CD14-positive monocyte (primary cell): ENCODE results near the gene PIP5K1C. TPM values are rescaled to one million over a fixed set of nuclear protein-coding genes. Genes with fewer than 3 reads are reported as not detected.
A peak's percentile ranks its signal among the peaks of the same experiment; 100 is the strongest.

Experiments
- DNase-seq, 3 donors: peaks; one replicate each; pipeline ENCODE4 v3.0.0-alpha.2; 2011 to 2022
- H2AFZ ChIP-seq: 2 replicates; pipeline ENCODE4 v1.6.0; 2012; ENCODE audit warnings: mild to moderate bottlenecking, low read depth, low read length, inconsistent platforms; ENCODE audit not compliant: insufficient read depth, poor library complexity, severe bottlenecking
- H3K27ac ChIP-seq, 2 donors: 1 replicate in 1 of 2; 2 replicates in 1 of 2; pipeline ENCODE4 v1.5.1; 2012 to 2013; ENCODE audit warnings: low read length in 2 of 2, control low read depth in 1 of 2, inconsistent platforms in 1 of 2, low read depth in 1 of 2, mild to moderate bottlenecking in 1 of 2
- H3K27me3 ChIP-seq, 2 donors: one replicate each; pipeline versions ENCODE4 v1.6.0 to v1.6.1; 2011 to 2013; ENCODE audit warnings: low read length in 2 of 2; ENCODE audit not compliant: control insufficient read depth in 2 of 2, insufficient read depth in 2 of 2
- H3K36me3 ChIP-seq, 2 donors: replicated peaks in 1 of 2; 1 replicate in 1 of 2; 2 replicates in 1 of 2; pipeline versions ENCODE4 v1.5.1 to v1.6.1; 2012 to 2013; ENCODE audit warnings: low read length in 2 of 2, control low read depth in 1 of 2, inconsistent platforms in 1 of 2, mild to moderate bottlenecking in 1 of 2; ENCODE audit not compliant: insufficient read depth in 2 of 2, control insufficient read depth in 1 of 2
- H3K4me1 ChIP-seq, 2 donors: 1 replicate in 1 of 2; 2 replicates in 1 of 2; pipeline versions ENCODE4 v1.5.1 to v1.6.1; 2012 to 2013; ENCODE audit warnings: low read length in 2 of 2, control low read depth in 1 of 2, inconsistent platforms in 1 of 2, mild to moderate bottlenecking in 1 of 2, moderate library complexity in 1 of 2; ENCODE audit not compliant: insufficient read depth in 2 of 2, control insufficient read depth in 1 of 2
- H3K4me2 ChIP-seq: replicated peaks from 2 replicates; pipeline ENCODE3; 2012; ENCODE audit warnings: low read length, moderate library complexity, mild to moderate bottlenecking; ENCODE audit not compliant: poor library complexity, severe bottlenecking; ENCODE audit errors: extremely low read depth
- H3K4me3 ChIP-seq, 3 experiments: fragments of 200-600 bp in 1 of 3; sonication (generic) in 1 of 3; replicated peaks in 1 of 3; 1 replicate in 2 of 3; 2 replicates in 1 of 3; pipeline ENCODE4 v1.5.1; 2011 to 2013; ENCODE audit warnings: low read length in 3 of 3, mild to moderate bottlenecking in 3 of 3, control low read depth in 2 of 3, low read depth in 2 of 3, inconsistent platforms in 1 of 3, moderate library complexity in 1 of 3
- H3K79me2 ChIP-seq: 2 replicates; pipeline ENCODE4 v1.6.0; 2012; ENCODE audit warnings: mild to moderate bottlenecking, control low read depth, inconsistent platforms, low read length, moderate library complexity; ENCODE audit not compliant: insufficient read depth
- H3K9ac ChIP-seq: 2 replicates; pipeline ENCODE4 v1.6.0; 2017; ENCODE audit warnings: low read length, mild to moderate bottlenecking; ENCODE audit not compliant: insufficient read depth, poor library complexity, severe bottlenecking
- H3K9me3 ChIP-seq, 2 donors: replicated peaks in 1 of 2; 1 replicate in 1 of 2; 2 replicates in 1 of 2; pipeline versions ENCODE4 v1.5.1 to v1.6.1; 2012 to 2013; ENCODE audit warnings: low read length in 2 of 2, control low read depth in 1 of 2; ENCODE audit not compliant: control insufficient read depth in 1 of 2, insufficient read depth in 1 of 2
- H4K20me1 ChIP-seq: 2 replicates; pipeline ENCODE4 v1.6.0; 2012; ENCODE audit warnings: mild to moderate bottlenecking, low read length, control low read depth, moderate library complexity; ENCODE audit not compliant: insufficient read depth
- H3K27ac Mint-ChIP-seq, 7 donors: one replicate each; pipeline ENCODE4 v1.8.0; 2020; ENCODE audit warnings: mild to moderate bottlenecking in 7 of 7, mixed read lengths in 7 of 7, moderate library complexity in 6 of 7, inconsistent platforms in 2 of 7
- H3K27me3 Mint-ChIP-seq, 3 donors: one replicate each; pipeline ENCODE4 v1.8.0; 2021 to 2022; ENCODE audit warnings: low read depth in 3 of 3, mild to moderate bottlenecking in 3 of 3, mixed read lengths in 3 of 3, moderate library complexity in 3 of 3, inconsistent platforms in 1 of 3
- H3K36me3 Mint-ChIP-seq, 2 donors: one replicate each; pipeline ENCODE4 v1.8.0; 2020; ENCODE audit warnings: mixed read lengths in 2 of 2, inconsistent platforms in 1 of 2, mild to moderate bottlenecking in 1 of 2
- H3K4me1 Mint-ChIP-seq: one replicate; pipeline ENCODE4 v1.8.0; 2020; ENCODE audit warnings: mild to moderate bottlenecking, mixed read lengths
- H3K4me3 Mint-ChIP-seq, 2 donors: one replicate each; pipeline ENCODE4 v1.8.0; 2020; ENCODE audit warnings: mild to moderate bottlenecking in 2 of 2, mixed read lengths in 2 of 2, moderate library complexity in 1 of 2
- H3K9me3 Mint-ChIP-seq, 7 donors: one replicate each; pipeline ENCODE4 v1.8.0; 2020 to 2022; ENCODE audit warnings: mixed read lengths in 7 of 7, mild to moderate bottlenecking in 6 of 7, moderate library complexity in 6 of 7, inconsistent platforms in 2 of 7
- CTCF ChIP-seq: fragments of 200-600 bp; IDR thresholded peaks from one replicate; pipeline ENCODE4 v1.8.0; 2022; ENCODE audit warnings: antibody characterized with exemption, mild to moderate bottlenecking
- WGBS: methylation state at CpG from one replicate; pipeline ENCODE4 v1.1.5; 2013; ENCODE audit warnings: missing lambda C conversion rate; ENCODE audit not compliant: insufficient coverage; 5-methylcytosine and 5-hydroxymethylcytosine counted together
- intact Hi-C, 2 donors: fragments of 100-400 bp; cut with micrococcal nuclease; formaldehyde crosslinking; loops; one replicate each; pipeline versions ENCODE4 v1.15.0 to v1.15.1; 2023
- polyA plus RNA-seq, 3 donors: library from polyadenylated mRNA; depleted of rRNA in 1 of 3; unstranded in 2 of 3; stranded (reverse) in 1 of 3; fragments of 300-500 nt in 2 of 3; fragments of >200 nt in 1 of 3; fragmentation: Illumina TruSeq in 2 of 3; gene quantifications; 1 replicate in 2 of 3; 2 replicates in 1 of 3; pipeline ENCODE4 v1.2.3, GENCODE V29; 2012 to 2021

The PIP5K1C gene
- polyA plus RNA-seq, 3 donors: 6.5 to 19.5 (median 10.1) TPM

- H3K4me1 Mint-ChIP-seq: peaks cover 18% of the 10 kb centered on the region
- peaks cover 10 to 11% of the 10 kb centered on the region in 2 donors for H3K36me3 Mint-ChIP-seq
- peaks cover 3 to 8% (median 5%) of the 10 kb centered on the region in 7 donors for H3K9me3 Mint-ChIP-seq
- H3K4me2 ChIP-seq: peak within 1 kb of the TSS; percentile 65
- peaks cover 9 to 10% of the 10 kb centered on the region in 2 donors for H3K36me3 ChIP-seq
- H3K4me1 ChIP-seq: peaks cover 22 to 28% of the 10 kb centered on the region in 2 donors
- no peak within 1 kb of the TSS for H3K27ac ChIP-seq
- H3K27ac Mint-ChIP-seq: peak within 1 kb of the TSS in 1 of 7 donors; percentile 63
- peak within 1 kb of the TSS; percentile 74 for H2AFZ ChIP-seq
- WGBS: under 1% methylated on average over 46 of the region's 46 CpGs
- H3K27me3 Mint-ChIP-seq: peaks cover 4 to 23% (median 20%) of the 10 kb centered on the region in 3 donors
- H3K4me3 Mint-ChIP-seq: peak within 1 kb of the TSS; percentile 35 to 68
- H3K27me3 ChIP-seq: peaks cover 11 to 38% of the 10 kb centered on the region in 2 donors
- no peak for TF ChIP-seq CTCF
- H3K4me3 ChIP-seq: peak within 1 kb of the TSS in 2 of 3 experiments; percentile 10 to 60
- H3K79me2 ChIP-seq: no peaks in the 10 kb centered on the region
- peaks cover 0 to 5% of the 10 kb centered on the region in 2 donors for H3K9me3 ChIP-seq
- no peaks in the 10 kb centered on the region for H4K20me1 ChIP-seq
- intact Hi-C loops: no loop called here
- peak in 2 of 3 donors; percentile 19 for DNase-seq
- H3K9ac ChIP-seq: peak within 1 kb of the TSS; percentile 48
Measured at GRCh38 chr19:3606690-3607289, 93.5 kb downstream of the PIP5K1C start, which contains the start of gene TBXA2R. Gene TBXA2R (minus strand): TSS chr19:3606875. CDS start chr19:3600634, 6,241 bp downstream.

GRCh38 chr19:3606174-3606689 lies 94.0 kb downstream of the PIP5K1C start:
- H3K9me3 Mint-ChIP-seq: peaks cover 3 to 8% (median 5%) of the 10 kb centered on the region in 7 donors
- DNase-seq: no peak
- Histone ChIP-seq H3K4me2 (peak overlapping the region; percentile 65), H3K36me3 (peaks cover 3 to 4% of the 10 kb centered on the region in 2 donors), H2AFZ (peak overlapping the region; percentile 74), H3K79me2 (no peaks in the 10 kb centered on the region), H3K4me1 (peaks cover 22 to 28% of the 10 kb centered on the region in 2 donors), H3K4me3 (peak overlapping the region in 1 of 3 experiments; percentile 60), H3K27me3 (peaks cover 11 to 38% of the 10 kb centered on the region in 2 donors), H3K9ac (peak overlapping the region; percentile 48), H3K27ac (no peak overlapping the region), H4K20me1 (no peaks in the 10 kb centered on the region), H3K9me3 (peaks cover 0 to 5% of the 10 kb centered on the region in 2 donors)
- H3K4me1 Mint-ChIP-seq: peaks cover 18% of the 10 kb centered on the region
- peaks cover 4 to 23% (median 21%) of the 10 kb centered on the region in 3 donors for H3K27me3 Mint-ChIP-seq
- peak overlapping the region in 1 of 2 donors; percentile 67 for H3K4me3 Mint-ChIP-seq
- TF ChIP-seq CTCF: no peak
- WGBS: 3% methylated on average over 21 of the region's 35 CpGs
- H3K27ac Mint-ChIP-seq: no peak overlapping the region
- H3K36me3 Mint-ChIP-seq: peaks cover 8% of the 10 kb centered on the region in 2 donors
- intact Hi-C loops: no loop called here
